Esophagus squamous epithelium (tissue), 5 donors: ENCODE measurements around the gene CCBE1. TPM values are rescaled to one million over a fixed set of nuclear protein-coding genes. Genes with fewer than 3 reads are reported as not detected.
"Not testable (repeated sequence)": the region's sequence is repeated elsewhere in the genome, so short reads cannot be mapped to it uniquely, and the experiment has no call there.

Experiments
- DNase-seq: peaks from one replicate; lab custom pipeline; 2025; lab: John Stamatoyannopoulos, UW
- H3K27ac ChIP-seq, 4 donors: fragments of 200-600 bp; sonication (generic); one replicate each; pipeline ENCODE4 v1.5.1; 2016 to 2019; ENCODE audit warnings: mild to moderate bottlenecking in 1 of 4
- H3K27me3 ChIP-seq, 4 donors: fragments of 200-600 bp; sonication (generic); 1 replicate in 3 of 4; 2 replicates in 1 of 4; pipeline versions ENCODE4 v1.5.1 to v1.6.0; 2017 to 2021; ENCODE audit warnings: antibody characterized with exemption in 1 of 4
- H3K36me3 ChIP-seq, 3 donors: fragments of 200-600 bp; sonication (generic); one replicate each; pipeline ENCODE4 v1.5.1; 2016 to 2019
- H3K4me1 ChIP-seq, 3 donors: fragments of 200-600 bp; sonication (generic); one replicate each; pipeline ENCODE4 v1.5.1; 2017 to 2019
- H3K4me3 ChIP-seq, 4 donors: fragments of 200-600 bp; sonication (generic); 1 replicate in 3 of 4; 2 replicates in 1 of 4; pipeline ENCODE4 v1.5.1; 2016 to 2019; ENCODE audit warnings: mild to moderate bottlenecking in 2 of 4, moderate library complexity in 1 of 4
- H3K9me3 ChIP-seq, 3 donors: fragments of 200-600 bp; sonication (generic); one replicate each; pipeline ENCODE4 v1.5.1; 2016 to 2019
- POLR2A ChIP-seq, 4 donors: fragments of 450-650 bp; IDR thresholded peaks; one replicate each; pipeline ENCODE4 v1.6.1; 2017; ENCODE audit warnings: antibody characterized with exemption in 4 of 4, mild to moderate bottlenecking in 4 of 4, moderate library complexity in 3 of 4
- WGBS, 2 donors: methylation state at CpG; one replicate each; pipeline ENCODE4 v1.1.5; 2018; 5-methylcytosine and 5-hydroxymethylcytosine counted together
- intact Hi-C: fragments of 100-400 bp; cut with DNase I; formaldehyde crosslinking; loops from one replicate; pipeline ENCODE4 v1.15.0; 2022
- total RNA-seq, 4 donors: library from RNA; depleted of rRNA; stranded (reverse); fragments of >200 nt; gene quantifications; one replicate each; pipeline ENCODE4 v1.1.0, GENCODE V29; 2016
- TF ChIP-seq, protein P1 (sequence below), 6 experiments: fragments of 450-650 bp in 4 of 6; fragments of 200-600 bp in 2 of 6; sonication (generic) in 2 of 6; IDR thresholded peaks; one replicate each; pipeline ENCODE4 v1.5.1; 2016 to 2019; ENCODE audit warnings: antibody characterized with exemption in 6 of 6, mild to moderate bottlenecking in 4 of 6, moderate library complexity in 4 of 6
- donor health status: DM: yes; HTN: yes; CAD: no.

The CCBE1 gene
- total RNA-seq, 4 donors from 2014 or later, result 0.34 to 4.6 (median 1.3) TPM

DNA sequence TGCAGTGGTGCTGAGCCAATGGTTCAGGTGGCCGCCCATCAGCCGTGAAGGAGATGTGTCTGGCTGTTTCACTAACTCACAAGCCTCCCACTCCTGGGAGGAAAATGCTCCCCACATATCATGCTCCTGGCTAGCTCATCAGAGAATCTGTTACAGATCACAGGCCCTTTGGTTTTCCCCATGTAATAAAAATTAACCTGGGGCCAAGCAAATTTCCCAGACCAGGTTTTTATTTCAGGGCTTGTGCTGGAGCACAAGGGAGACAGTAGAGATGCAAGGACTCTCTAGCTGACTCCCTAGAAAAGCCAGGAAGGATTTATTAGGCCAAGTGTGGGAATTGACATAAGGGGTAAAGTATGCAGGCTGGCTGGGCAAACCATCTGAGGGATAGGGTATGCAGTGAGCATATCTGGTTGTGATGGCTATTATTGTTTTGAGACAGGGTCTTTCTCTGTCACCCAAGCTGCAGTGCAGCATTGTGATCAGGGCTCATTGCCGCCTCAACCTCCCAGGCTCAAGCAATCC is 40.6 kb upstream of the CCBE1 start:
- 89 to 96% methylated on average over 3 of the region's 3 CpGs for WGBS, 2 donors
- no peaks in the 10 kb centered on the region for H3K36me3 ChIP-seq
- intact Hi-C loops, result no loop called here
- no peak overlapping the region for H3K4me3 ChIP-seq
- no peak for DNase-seq
- H3K4me1 ChIP-seq, result no peaks in the 10 kb centered on the region
- H3K9me3 ChIP-seq, result peaks cover 0 to 6% (median 0%) of the 10 kb centered on the region in 3 donors
- H3K27me3 ChIP-seq, result no peaks in the 10 kb centered on the region
- TF ChIP-seq, protein P1, sequence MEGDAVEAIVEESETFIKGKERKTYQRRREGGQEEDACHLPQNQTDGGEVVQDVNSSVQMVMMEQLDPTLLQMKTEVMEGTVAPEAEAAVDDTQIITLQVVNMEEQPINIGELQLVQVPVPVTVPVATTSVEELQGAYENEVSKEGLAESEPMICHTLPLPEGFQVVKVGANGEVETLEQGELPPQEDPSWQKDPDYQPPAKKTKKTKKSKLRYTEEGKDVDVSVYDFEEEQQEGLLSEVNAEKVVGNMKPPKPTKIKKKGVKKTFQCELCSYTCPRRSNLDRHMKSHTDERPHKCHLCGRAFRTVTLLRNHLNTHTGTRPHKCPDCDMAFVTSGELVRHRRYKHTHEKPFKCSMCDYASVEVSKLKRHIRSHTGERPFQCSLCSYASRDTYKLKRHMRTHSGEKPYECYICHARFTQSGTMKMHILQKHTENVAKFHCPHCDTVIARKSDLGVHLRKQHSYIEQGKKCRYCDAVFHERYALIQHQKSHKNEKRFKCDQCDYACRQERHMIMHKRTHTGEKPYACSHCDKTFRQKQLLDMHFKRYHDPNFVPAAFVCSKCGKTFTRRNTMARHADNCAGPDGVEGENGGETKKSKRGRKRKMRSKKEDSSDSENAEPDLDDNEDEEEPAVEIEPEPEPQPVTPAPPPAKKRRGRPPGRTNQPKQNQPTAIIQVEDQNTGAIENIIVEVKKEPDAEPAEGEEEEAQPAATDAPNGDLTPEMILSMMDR (IDR thresholded peaks at IDR 0.05), result no peak
- TF ChIP-seq POLR2A (IDR thresholded peaks at IDR 0.05), result no peak
- H3K27ac ChIP-seq, result no peak overlapping the region

DNA sequence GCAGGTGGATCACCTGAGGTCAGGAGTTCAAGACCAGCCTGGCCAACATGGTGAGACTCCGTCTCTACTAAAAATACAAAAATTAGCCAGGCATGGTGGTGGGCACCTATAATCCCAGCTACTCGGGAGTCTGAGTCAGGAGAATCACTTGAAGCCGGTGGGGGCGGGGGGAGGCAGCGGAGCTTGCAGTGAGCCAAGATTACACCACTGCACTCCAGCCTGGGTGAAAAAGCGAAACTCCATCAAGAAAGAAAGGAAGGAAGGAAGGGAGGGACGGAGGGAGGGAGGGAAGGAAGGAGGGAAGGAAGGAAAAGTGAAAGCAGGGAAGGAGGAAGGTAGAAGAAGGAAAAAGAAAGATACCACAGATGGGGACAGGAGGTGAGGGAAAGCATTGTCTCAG is 40.1 kb upstream of the CCBE1 start:
- intact Hi-C loops, DNase-seq, H3K27ac ChIP-seq, H3K36me3 ChIP-seq, H3K4me3 ChIP-seq, H3K27me3 ChIP-seq, H3K4me1 ChIP-seq, H3K9me3 ChIP-seq: not testable (repeated sequence)
- WGBS, 2 donors, result 85 to 87% methylated on average over 7 of the region's 7 CpGs

DNA sequence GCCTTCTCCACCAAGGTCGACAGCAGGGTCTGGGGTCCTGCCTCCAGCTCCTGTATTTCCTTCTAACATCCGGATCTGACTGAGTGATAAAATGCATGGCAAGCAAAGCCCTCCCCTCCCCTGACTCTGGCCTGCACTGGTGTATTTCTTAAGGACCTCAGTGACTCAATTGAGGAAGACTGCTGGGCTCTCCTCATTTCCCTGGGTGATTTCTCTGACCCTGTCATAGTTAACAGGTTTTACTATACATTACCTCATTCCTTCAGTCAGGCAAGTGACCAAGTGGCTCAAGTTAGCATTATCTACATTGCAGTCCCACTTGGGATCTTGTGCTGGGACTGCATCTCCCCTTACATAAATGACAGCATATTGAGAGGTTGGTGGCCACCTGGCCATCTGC is 38.8 kb upstream of the CCBE1 start:
- H3K36me3 ChIP-seq, result no peaks in the 10 kb centered on the region
- no peak overlapping the region for H3K27ac ChIP-seq
- TF ChIP-seq, protein P1 (IDR thresholded peaks at IDR 0.05), result no peak
- no peak for TF ChIP-seq POLR2A (IDR thresholded peaks at IDR 0.05)
- no peaks in the 10 kb centered on the region for H3K27me3 ChIP-seq
- no peak for DNase-seq
- H3K4me1 ChIP-seq, result no peaks in the 10 kb centered on the region
- H3K9me3 ChIP-seq, result peaks cover 0 to 6% (median 0%) of the 10 kb centered on the region in 3 donors
- WGBS, 2 donors, result 48 to 62% methylated on average over 2 of the region's 2 CpGs
- intact Hi-C loops, result no loop called here
- H3K4me3 ChIP-seq, result no peak overlapping the region

DNA sequence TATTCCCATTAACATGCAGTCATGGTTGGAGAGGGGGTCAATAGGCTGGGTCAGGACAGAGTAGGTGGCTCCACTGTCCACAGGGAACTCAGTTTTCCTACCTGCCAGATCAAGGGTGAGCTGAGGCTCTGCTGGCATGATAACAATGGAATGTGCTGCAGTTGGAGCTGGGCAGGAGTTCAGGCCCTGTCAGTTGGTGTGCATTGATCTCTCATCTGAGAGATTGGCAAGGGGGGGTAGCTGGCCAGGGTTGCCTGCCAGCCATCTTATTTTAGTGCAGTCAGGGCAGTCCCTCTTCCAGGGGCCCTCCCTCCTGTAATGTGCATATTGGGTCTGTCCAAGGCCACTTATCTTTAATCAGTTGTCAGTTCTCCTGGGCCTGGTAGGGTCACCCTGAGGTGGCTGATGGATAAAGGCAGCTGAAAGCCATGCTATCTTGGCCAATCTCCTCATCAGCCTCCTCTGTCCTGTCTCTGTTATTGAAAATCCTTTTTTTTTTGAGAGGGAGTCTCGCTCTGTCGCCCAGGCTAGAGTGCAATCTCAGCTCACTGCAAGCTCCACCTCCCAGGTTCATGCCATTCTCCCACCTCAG is 38.1 kb upstream of the CCBE1 start:
- H3K9me3 ChIP-seq, result peaks cover 0 to 6% (median 0%) of the 10 kb centered on the region in 3 donors
- intact Hi-C loops, result no loop called here
- no peak overlapping the region for H3K27ac ChIP-seq
- no peak for DNase-seq
- no peaks in the 10 kb centered on the region for H3K4me1 ChIP-seq
- no peaks in the 10 kb centered on the region for H3K36me3 ChIP-seq
- no peaks in the 10 kb centered on the region for H3K27me3 ChIP-seq
- H3K4me3 ChIP-seq, result no peak overlapping the region
- TF ChIP-seq, protein P1 (IDR thresholded peaks at IDR 0.05), result no peak
- no peak for TF ChIP-seq POLR2A (IDR thresholded peaks at IDR 0.05)
- 100% methylated on average over 2 of the region's 2 CpGs; no CpG with 5 or more reads in 1 of the 2 donors for WGBS, 2 donors

DNA sequence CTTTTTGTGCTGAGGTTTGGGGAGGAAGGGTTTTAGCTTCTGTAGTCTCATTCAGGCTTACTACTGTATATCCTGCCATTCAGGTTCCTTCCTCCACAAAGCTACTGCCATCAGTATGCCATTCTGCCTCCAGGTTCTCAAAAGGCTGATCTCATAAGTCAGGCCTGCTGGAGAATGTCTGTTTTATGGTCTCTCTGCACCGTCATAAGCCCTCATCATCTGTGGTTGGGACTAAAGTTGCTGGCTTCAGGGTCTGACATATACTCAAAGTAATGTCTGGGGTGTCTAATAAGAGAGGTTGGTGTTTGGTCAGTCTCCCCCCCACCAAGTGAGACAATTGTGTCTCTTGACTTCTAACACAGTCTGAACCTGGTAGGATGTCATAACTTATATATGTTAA is 36.2 kb upstream of the CCBE1 start:
- 100% methylated on average over 1 of the region's 1 CpG; no CpG with 5 or more reads in 1 of the 2 donors for WGBS, 2 donors

More for the DNA sequence above, 36.2 kb upstream of the CCBE1 start:
- Histone ChIP-seq H3K36me3 (no peaks in the 10 kb centered on the region), H3K4me1 (no peaks in the 10 kb centered on the region), H3K4me3 (no peak overlapping the region), H3K27me3 (no peaks in the 10 kb centered on the region), H3K27ac (no peak overlapping the region), H3K9me3 (no peaks in the 10 kb centered on the region)
- no peak for DNase-seq
- TF ChIP-seq POLR2A (IDR thresholded peaks at IDR 0.05), result no peak
- TF ChIP-seq, protein P1 (IDR thresholded peaks at IDR 0.05), result no peak
- intact Hi-C loops, result no loop called here
